Heart left ventricle (tissue), 13 donors: ENCODE measurements around the gene COL5A3.

Experiments used
- POLR2A ChIP-seq, 2 donors: fragments of 450-650 bp; IDR thresholded peaks; one replicate each; pipeline ENCODE4 v1.6.1; 2017; ENCODE audit warnings: antibody characterized with exemption in 2 of 2, mild to moderate bottlenecking in 2 of 2, moderate library complexity in 2 of 2
- TF ChIP-seq, protein P1 (sequence below), 12 donors: fragments of 200-600 bp; sonication (generic) in 4 of 12; IDR thresholded peaks; one replicate each; pipeline versions ENCODE4 v1.5.0 to v1.8.0; 2018 to 2022; ENCODE audit warnings: antibody characterized with exemption in 12 of 12, mild to moderate bottlenecking in 5 of 12
- donor health status: ischemic (EF 13 %, LVEDD 7.1; RV severe dilation, severe dysfunction).
- donor health status: DM: no; HTN: yes; CAD: no.
- donor health status: DM: no; HTN: no; CAD: no.
- donor health status: ischemic (EF 25% LVEDD 6.9; RV normal size, moderate dysfunction).
- donor health status: ischemic (EF 25% LVEDD 5.7; RV mildly dilated, moderate dysfunction).
- donor health status: ischemic (EF 35%, LVEDD 5.7; RV mildly dilated, moderate dysfunction).
- donor health status: nonischemic (EF 11% LVEDD 7.7; RV severe dilation, severe dysfunction).
- donor health status: DM: yes; HTN: yes; CAD: no.
- donor health status: PGD.
- donor health status: ischemic (EF 29% LVEDD 5.4; RV normal size, mild dysfunction).
- donor health status: nonischemic (EF 23%, LVEDD 6.1; RV moderate dilation, normal function).

- TF ChIP-seq, protein P1, sequence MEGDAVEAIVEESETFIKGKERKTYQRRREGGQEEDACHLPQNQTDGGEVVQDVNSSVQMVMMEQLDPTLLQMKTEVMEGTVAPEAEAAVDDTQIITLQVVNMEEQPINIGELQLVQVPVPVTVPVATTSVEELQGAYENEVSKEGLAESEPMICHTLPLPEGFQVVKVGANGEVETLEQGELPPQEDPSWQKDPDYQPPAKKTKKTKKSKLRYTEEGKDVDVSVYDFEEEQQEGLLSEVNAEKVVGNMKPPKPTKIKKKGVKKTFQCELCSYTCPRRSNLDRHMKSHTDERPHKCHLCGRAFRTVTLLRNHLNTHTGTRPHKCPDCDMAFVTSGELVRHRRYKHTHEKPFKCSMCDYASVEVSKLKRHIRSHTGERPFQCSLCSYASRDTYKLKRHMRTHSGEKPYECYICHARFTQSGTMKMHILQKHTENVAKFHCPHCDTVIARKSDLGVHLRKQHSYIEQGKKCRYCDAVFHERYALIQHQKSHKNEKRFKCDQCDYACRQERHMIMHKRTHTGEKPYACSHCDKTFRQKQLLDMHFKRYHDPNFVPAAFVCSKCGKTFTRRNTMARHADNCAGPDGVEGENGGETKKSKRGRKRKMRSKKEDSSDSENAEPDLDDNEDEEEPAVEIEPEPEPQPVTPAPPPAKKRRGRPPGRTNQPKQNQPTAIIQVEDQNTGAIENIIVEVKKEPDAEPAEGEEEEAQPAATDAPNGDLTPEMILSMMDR (IDR thresholded peaks at IDR 0.05): no peak
- no peak for TF ChIP-seq POLR2A (IDR thresholded peaks at IDR 0.05)
Measured at GRCh38 chr19:10006335-10006708, 4.0 kb downstream of the COL5A3 start.
